Liver (tissue), 9 donors: ENCODE measurements around the gene PIK3R6. TPM values are rescaled to one million over a fixed set of nuclear protein-coding genes. Genes with fewer than 3 reads are reported as not detected.

Source experiments
- DNase-seq: peaks from one replicate; pipeline ENCODE4 v3.0.0-alpha.2; 2017; ENCODE audit warnings: low spot score
- H3K27ac ChIP-seq, 2 donors: one replicate each; pipeline ENCODE4 v1.7.0; 2013; ENCODE audit warnings: inconsistent platforms in 2 of 2, low read length in 2 of 2, control low read depth in 1 of 2, low read depth in 1 of 2, mild to moderate bottlenecking in 1 of 2
- H3K27me3 ChIP-seq, 4 donors: one replicate each; pipeline versions ENCODE4 v1.6.1 to v1.7.0; 2013; ENCODE audit warnings: low read length in 3 of 4, inconsistent platforms in 1 of 4, mild to moderate bottlenecking in 1 of 4, moderate library complexity in 1 of 4; ENCODE audit not compliant: control insufficient read depth in 4 of 4, insufficient read depth in 4 of 4
- H3K36me3 ChIP-seq, 4 donors: one replicate each; pipeline versions ENCODE4 v1.6.1 to v1.7.0; 2013; ENCODE audit warnings: low read length in 3 of 4, mild to moderate bottlenecking in 3 of 4, low read depth in 1 of 4, moderate library complexity in 1 of 4; ENCODE audit not compliant: control insufficient read depth in 4 of 4, insufficient read depth in 3 of 4
- H3K4me1 ChIP-seq, 4 donors: one replicate each; pipeline versions ENCODE4 v1.6.1 to v1.7.0; 2013; ENCODE audit warnings: low read length in 3 of 4, mild to moderate bottlenecking in 3 of 4, moderate library complexity in 1 of 4; ENCODE audit not compliant: control insufficient read depth in 4 of 4, insufficient read depth in 4 of 4
- H3K4me3 ChIP-seq, 3 donors: one replicate each; pipeline versions ENCODE4 v1.6.1 to v1.7.0; 2013; ENCODE audit warnings: low read length in 3 of 3, control low read depth in 1 of 3, low read depth in 1 of 3, mild to moderate bottlenecking in 1 of 3
- H3K9ac ChIP-seq, 2 donors: one replicate each; pipeline ENCODE4 v1.7.0; 2013; ENCODE audit warnings: low read length in 2 of 2, mild to moderate bottlenecking in 2 of 2, moderate library complexity in 2 of 2, control low read depth in 1 of 2, low read depth in 1 of 2
- H3K9me3 ChIP-seq, 4 donors: one replicate each; pipeline versions ENCODE4 v1.6.1 to v1.7.0; 2013; ENCODE audit warnings: low read length in 3 of 4; ENCODE audit not compliant: control insufficient read depth in 4 of 4
- ATF3 ChIP-seq: IDR thresholded peaks from 2 replicates; pipeline ENCODE4 v1.6.1; 2016; ENCODE audit warnings: antibody characterized with exemption
- CTCF ChIP-seq: fragments of 150-350 bp; IDR thresholded peaks from 2 replicates; pipeline ENCODE4 v1.5.1; 2017; ENCODE audit warnings: improper control_type of control experiment, low read depth, low read length; ENCODE audit not compliant: missing input control
- EGR1 ChIP-seq, 2 donors: IDR thresholded peaks; 2 replicates each; pipeline ENCODE4 v1.6.1; 2016 to 2018; ENCODE audit warnings: antibody characterized with exemption in 2 of 2, low read depth in 2 of 2
- FOXA1 ChIP-seq: IDR thresholded peaks from 2 replicates; pipeline ENCODE4 v1.6.1; 2016; ENCODE audit warnings: antibody characterized with exemption
- FOXA2 ChIP-seq: IDR thresholded peaks from 2 replicates; pipeline ENCODE4 v1.6.1; 2016; ENCODE audit warnings: antibody characterized with exemption
- GABPA ChIP-seq, 2 donors: IDR thresholded peaks in 1 of 2; conservative IDR thresholded peaks in 1 of 2; 2 replicates each; pipeline ENCODE4 v1.6.1; 2016; ENCODE audit warnings: antibody characterized with exemption in 2 of 2, mild to moderate bottlenecking in 1 of 2, moderate library complexity in 1 of 2
- HNF4A ChIP-seq, 2 donors: conservative IDR thresholded peaks; 2 replicates each; pipeline ENCODE4 v1.6.1; 2016; ENCODE audit warnings: antibody characterized with exemption in 2 of 2, mild to moderate bottlenecking in 2 of 2
- HNF4G ChIP-seq: IDR thresholded peaks from 2 replicates; pipeline ENCODE4 v1.6.1; 2016; ENCODE audit warnings: antibody characterized with exemption
- JUND ChIP-seq, 2 donors: IDR thresholded peaks; 2 replicates each; pipeline ENCODE4 v1.6.1; 2016; ENCODE audit warnings: antibody characterized with exemption in 2 of 2
- MAX ChIP-seq: IDR thresholded peaks from 2 replicates; pipeline ENCODE4 v1.6.1; 2016; ENCODE audit warnings: antibody characterized with exemption
- NR2F2 ChIP-seq: IDR thresholded peaks from 2 replicates; pipeline ENCODE4 v1.6.1; 2016; ENCODE audit warnings: antibody characterized with exemption
- RAD21 ChIP-seq, 2 donors: IDR thresholded peaks; 2 replicates each; pipeline ENCODE4 v1.6.1; 2016; ENCODE audit warnings: antibody characterized with exemption in 2 of 2, mild to moderate bottlenecking in 2 of 2
- REST ChIP-seq: IDR thresholded peaks from 2 replicates; pipeline ENCODE4 v1.6.1; 2016; ENCODE audit warnings: antibody characterized with exemption, mild to moderate bottlenecking
- RXRA ChIP-seq, 2 donors: IDR thresholded peaks; 2 replicates each; pipeline ENCODE4 v1.6.1; 2017 to 2018; ENCODE audit warnings: antibody characterized with exemption in 2 of 2, mild to moderate bottlenecking in 1 of 2
- SP1 ChIP-seq: IDR thresholded peaks from 2 replicates; pipeline ENCODE4 v1.6.1; 2018; ENCODE audit warnings: antibody characterized with exemption, mild to moderate bottlenecking
- TAF1 ChIP-seq: conservative IDR thresholded peaks from 2 replicates; pipeline ENCODE4 v1.6.1; 2016; ENCODE audit warnings: antibody characterized with exemption, mild to moderate bottlenecking
- YY1 ChIP-seq: IDR thresholded peaks from 2 replicates; pipeline ENCODE4 v1.6.1; 2016; ENCODE audit warnings: antibody characterized with exemption, mild to moderate bottlenecking
- ZBTB33 ChIP-seq: IDR thresholded peaks from 2 replicates; pipeline ENCODE4 v1.6.1; 2016; ENCODE audit warnings: antibody characterized with exemption
- WGBS: extraction: QIAGEN DNeasy Blood & Tissue Kit; methylation state at CpG from one replicate; pipeline ENCODE4 v1.1.7; 2013; 5-methylcytosine and 5-hydroxymethylcytosine counted together
- polyA plus RNA-seq, 2 donors: library from polyadenylated mRNA; stranded (reverse) in 1 of 2; unstranded in 1 of 2; fragments of 200-250 nt in 1 of 2; fragments of >200 nt in 1 of 2; fragmentation: Nextera tagmentation in 1 of 2; extraction: Ambion mirVana in 1 of 2; gene quantifications; one replicate each; pipeline versions ENCODE4 v1.2.1 to v1.2.3, GENCODE V29; 2013 to 2015
- total RNA-seq, 2 donors: library from RNA; depleted of rRNA; stranded (reverse); fragments of >200 nt; gene quantifications; one replicate each; pipeline ENCODE4 v1.2.3, GENCODE V29; 2014
- donor health status: healthy.
- donor health status: healthy.
- donor health status: healthy.
- donor health status: healthy.
- donor health status: healthy.

The PIK3R6 gene
- total and polyA plus RNA-seq, 4 donors = 0.15 to 0.37 (median 0.18) TPM

- H3K9me3 ChIP-seq = no peaks in the 10 kb centered on the region
- no peak overlapping the region for H3K4me3 ChIP-seq
- no peaks in the 10 kb centered on the region for H3K36me3 ChIP-seq
- H3K4me1 ChIP-seq = no peaks in the 10 kb centered on the region
- H3K27me3 ChIP-seq = no peaks in the 10 kb centered on the region
- WGBS = 80% methylated on average over 6 of the region's 6 CpGs
- TF ChIP-seq NR2F2 (no peak), ATF3 (no peak), TAF1 (no peak), GABPA (IDR thresholded peaks at IDR 0.05 in 1 of 2, conservative IDR thresholded peaks at IDR 0.05 in 1 of 2) (no peak), RAD21 (IDR thresholded peaks at IDR 0.05) (no peak), CTCF (no peak), RXRA (IDR thresholded peaks at IDR 0.05) (no peak), EGR1 (IDR thresholded peaks at IDR 0.05; ENCODE audit: low read depth in 2 of 2) (no peak), ZBTB33 (no peak), FOXA1 (no peak), FOXA2 (no peak), SP1 (no peak), YY1 (no peak), MAX (no peak), JUND (IDR thresholded peaks at IDR 0.05) (no peak), HNF4G (no peak), REST (no peak), HNF4A (conservative IDR thresholded peaks at IDR 0.05) (no peak)
- no peak overlapping the region for H3K9ac ChIP-seq
- no peak for DNase-seq
- no peak overlapping the region for H3K27ac ChIP-seq
These were observed 31.2 kb upstream of the PIK3R6 start for GRCh38 chr17:8898636-8899035.
